ACHN (cell line): ENCODE measurements around the gene GPR139.
A peak's percentile ranks its signal among the peaks of the same experiment; 100 is the strongest.

Source experiments
- DNase-seq: peaks from one replicate; pipeline ENCODE4 v3.0.0-alpha.2; 2015
- in situ Hi-C: cut with HindIII; loops from 2 replicates; pipeline ENCODE4 v1.10.0; 2017; ENCODE audit warnings: low sequenced_read_pairs, low pct_ligation_motif_present, low pct_unique_long_range_greater_than_20kb

The GPR139 gene

GRCh38 chr16:20073203-20074098, at the start of gene GPR139:
Gene GPR139 (minus strand): TSS chr16:20073890. CDS start chr16:20073616, 274 bp downstream.
- DNase-seq = no peak

GRCh38 chr16:20122011-20122410, 48.3 kb upstream of the GPR139 start:
- in situ Hi-C loops = no loop called here
- no peak for DNase-seq

More at GRCh38 chr16:20073203-20074098, at the start of gene GPR139:
- in situ Hi-C loops = no loop called here

GRCh38 chr16:20114356-20114755, 40.7 kb upstream of the GPR139 start:
- in situ Hi-C loops = no loop called here
- peak; percentile 94 for DNase-seq

- in situ Hi-C loops = no loop called here
- DNase-seq = no peak
These were observed 37.5 kb upstream of the GPR139 start for GRCh38 chr16:20111143-20111542.

GRCh38 chr16:20107083-20107482, 33.4 kb upstream of the GPR139 start:
- in situ Hi-C loops = no loop called here
- DNase-seq = no peak

GRCh38 chr16:20104563-20105183, 31.0 kb upstream of the GPR139 start:
- in situ Hi-C loops = no loop called here
- no peak for DNase-seq

- no peak for DNase-seq
These were observed 28.8 kb upstream of the GPR139 start for GRCh38 chr16:20102521-20102920.

GRCh38 chr16:20102021-20102420, 28.3 kb upstream of the GPR139 start:
- in situ Hi-C loops = no loop called here
- no peak for DNase-seq

More at GRCh38 chr16:20102521-20102920, 28.8 kb upstream of the GPR139 start:
- in situ Hi-C loops = no loop called here

GRCh38 chr16:20099375-20099774, 25.7 kb upstream of the GPR139 start:
- in situ Hi-C loops = no loop called here
- no peak for DNase-seq

GRCh38 chr16:20094157-20094556, 20.5 kb upstream of the GPR139 start:
- no peak for DNase-seq
- in situ Hi-C loops = no loop called here

GRCh38 chr16:20089246-20089965, 15.7 kb upstream of the GPR139 start:
- no peak for DNase-seq
- in situ Hi-C loops = no loop called here

GRCh38 chr16:20084624-20085226, 11.0 kb upstream of the GPR139 start:
- in situ Hi-C loops = no loop called here
- DNase-seq = no peak

- DNase-seq = no peak
- in situ Hi-C loops = no loop called here
These were observed 5.4 kb upstream of the GPR139 start for GRCh38 chr16:20079106-20079505.

GRCh38 chr16:20075243-20075642, 1.6 kb upstream of the GPR139 start:
- in situ Hi-C loops = no loop called here
- no peak for DNase-seq

- DNase-seq = no peak
- in situ Hi-C loops = no loop called here
These were observed 655 bp upstream of the GPR139 start for GRCh38 chr16:20074099-20074991.

- in situ Hi-C loops = no loop called here
- DNase-seq = no peak
These were observed 852 bp downstream of the GPR139 start for GRCh38 chr16:20072874-20073202.

- in situ Hi-C loops = no loop called here
These were observed 1.4 kb downstream of the GPR139 start for GRCh38 chr16:20072146-20072873.

More at GRCh38 chr16:20072146-20072873, 1.4 kb downstream of the GPR139 start:
- no peak for DNase-seq
